ENCODE results near the gene CIBAR2.
"Not testable (repeated sequence)": the region's sequence is repeated elsewhere in the genome, so short reads cannot be mapped to it uniquely, and the experiment has no call there.

The CIBAR2 gene

DNA sequence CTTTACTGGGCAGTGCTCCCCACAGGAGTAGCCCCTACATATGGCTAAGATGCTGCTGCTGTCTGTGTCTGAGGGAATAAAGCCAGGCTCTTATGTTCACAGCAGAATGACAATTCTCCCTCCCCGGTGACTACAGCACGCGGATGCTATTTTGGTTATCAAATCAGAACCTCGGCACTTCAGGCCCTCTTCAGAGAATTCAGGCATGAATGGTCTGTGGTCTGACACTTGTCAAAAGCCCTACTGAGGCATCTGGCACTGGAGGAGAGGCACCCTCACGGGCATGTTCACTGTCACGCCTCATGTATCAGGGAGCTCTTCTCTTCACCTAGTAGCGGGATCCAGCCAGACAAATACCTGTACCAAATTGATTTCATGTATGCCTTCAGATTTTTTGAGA, 54.3 kb downstream of the CIBAR2 start:
- no peak for DNase-seq

DNA sequence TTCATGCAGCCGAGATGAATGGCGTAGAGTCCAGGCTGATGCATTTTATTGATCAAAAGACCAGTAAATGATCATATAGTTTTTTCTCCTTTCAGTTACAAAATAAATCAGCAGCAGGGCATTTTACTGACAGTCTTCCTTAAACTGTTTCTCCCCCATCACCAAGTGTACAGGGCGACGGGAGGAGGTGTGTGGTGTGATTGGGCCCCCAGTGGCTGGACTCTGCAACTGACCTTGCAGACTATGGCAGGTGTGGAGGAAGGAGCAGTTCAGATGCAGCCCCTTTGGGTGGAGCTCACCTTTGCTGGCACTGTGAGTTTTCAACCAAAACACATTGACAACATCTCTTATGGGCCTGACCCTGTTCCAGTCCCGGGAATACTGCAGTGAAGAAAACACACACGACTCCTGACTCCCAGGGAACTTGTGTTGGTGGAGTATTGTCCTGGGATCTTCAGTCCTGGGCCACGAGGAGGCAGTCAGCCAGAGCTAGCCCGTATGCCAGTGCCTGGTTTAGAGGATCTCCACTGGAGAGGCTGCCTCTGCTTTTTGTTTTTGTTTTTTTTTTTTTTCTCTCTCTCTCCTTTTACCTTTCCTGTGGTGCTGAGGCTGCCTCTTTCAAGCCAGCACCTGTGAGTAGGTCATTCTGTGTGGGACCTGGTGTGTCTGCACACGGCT, 54.9 kb downstream of the CIBAR2 start:
- DNase-seq: no peak

GRCh38 chr16:85056211-85056748, 56.0 kb downstream of the CIBAR2 start:
- DNase-seq: no peak

GRCh38 chr16:85055493-85056210, 56.6 kb downstream of the CIBAR2 start:
- DNase-seq: peak; percentile 20

DNA sequence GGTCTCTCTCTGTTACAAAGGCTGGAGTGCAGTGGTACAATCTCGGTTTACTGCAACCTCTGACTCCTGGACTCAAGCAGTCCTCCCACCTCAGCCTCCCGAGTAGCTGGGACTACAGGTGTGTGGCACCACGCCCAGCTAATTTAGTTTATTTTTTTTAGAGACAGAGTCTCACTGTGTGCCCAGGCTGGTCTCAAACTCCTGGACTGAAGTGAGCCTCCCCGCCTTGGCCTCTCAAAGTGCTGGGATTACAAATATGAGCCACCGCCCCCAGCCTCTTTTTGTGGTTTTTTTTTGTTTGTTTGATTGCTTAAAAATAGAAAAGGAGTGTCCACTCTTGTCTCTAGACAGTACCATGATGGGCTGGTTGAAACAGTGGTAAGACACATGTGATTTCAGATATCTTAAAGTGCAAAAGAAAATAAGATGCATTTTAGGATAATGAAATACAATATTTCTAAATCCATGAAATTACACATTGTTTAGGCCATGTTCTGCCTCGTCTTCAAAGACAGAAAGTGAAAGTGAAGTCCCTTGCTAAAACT, 57.3 kb downstream of the CIBAR2 start:
- DNase-seq: no peak

- not testable (repeated sequence) for DNase-seq
Measured at GRCh38 chr16:85054321-85054720, 58.0 kb downstream of the CIBAR2 start.

- DNase-seq: no peak
Measured at GRCh38 chr16:85052536-85052935, 59.7 kb downstream of the CIBAR2 start.

GRCh38 chr16:85051683-85052082, 60.6 kb downstream of the CIBAR2 start:
- no peak for DNase-seq

DNA sequence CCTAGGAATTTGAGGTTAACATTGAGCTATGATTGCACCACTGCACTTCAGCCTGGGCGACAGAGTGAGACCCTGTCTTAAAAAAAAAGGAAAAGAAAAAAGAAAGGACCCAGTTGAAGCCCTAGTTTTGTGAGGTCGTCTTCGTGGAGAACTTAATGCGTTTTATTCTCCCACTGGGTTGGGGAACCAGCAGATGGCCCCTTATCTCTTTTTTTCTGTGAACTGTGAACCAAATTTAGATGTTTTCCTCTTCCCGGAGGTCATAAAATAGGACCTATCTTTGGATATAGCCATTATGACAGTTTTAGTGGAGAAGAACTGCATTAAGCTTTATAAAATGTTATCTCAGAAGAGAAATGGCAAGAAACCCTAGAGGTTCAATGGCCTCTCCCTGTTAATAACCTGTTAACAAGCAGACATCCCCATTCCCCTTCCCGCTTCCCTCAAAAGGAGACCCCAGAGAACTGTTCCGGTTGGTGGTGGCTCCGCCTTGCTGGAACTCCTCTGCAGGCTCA, 61.1 kb downstream of the CIBAR2 start:
- DNase-seq: no peak

DNA sequence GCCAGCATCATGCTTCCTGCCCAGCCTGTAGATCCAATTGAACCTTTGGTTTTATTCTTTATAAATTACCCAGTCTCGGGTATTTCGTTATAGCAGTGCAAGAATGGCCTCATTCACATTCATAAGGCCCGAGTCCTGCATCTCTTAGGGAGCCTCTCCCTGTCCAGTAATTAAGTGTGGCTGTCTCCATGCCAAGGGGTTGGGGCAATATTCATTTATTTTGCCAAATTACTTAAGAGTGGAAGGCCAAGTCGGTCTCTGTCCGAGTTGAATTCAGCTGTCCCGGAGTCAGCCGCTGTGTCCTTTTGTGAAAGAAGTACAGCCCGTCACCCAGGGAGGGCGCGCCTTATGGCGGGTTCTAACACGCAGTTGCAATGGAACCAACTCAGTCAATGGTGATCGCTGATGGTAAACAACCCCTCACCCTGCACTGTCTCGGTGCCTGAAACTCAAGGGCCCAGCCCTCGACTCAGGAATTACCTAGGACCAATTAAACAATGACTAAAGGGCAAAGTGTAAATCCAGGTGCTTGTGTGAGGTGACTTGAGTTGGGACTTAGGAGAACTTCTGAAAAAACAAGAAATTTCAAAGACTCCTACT, 62.5 kb downstream of the CIBAR2 start:
- no peak for DNase-seq

DNA sequence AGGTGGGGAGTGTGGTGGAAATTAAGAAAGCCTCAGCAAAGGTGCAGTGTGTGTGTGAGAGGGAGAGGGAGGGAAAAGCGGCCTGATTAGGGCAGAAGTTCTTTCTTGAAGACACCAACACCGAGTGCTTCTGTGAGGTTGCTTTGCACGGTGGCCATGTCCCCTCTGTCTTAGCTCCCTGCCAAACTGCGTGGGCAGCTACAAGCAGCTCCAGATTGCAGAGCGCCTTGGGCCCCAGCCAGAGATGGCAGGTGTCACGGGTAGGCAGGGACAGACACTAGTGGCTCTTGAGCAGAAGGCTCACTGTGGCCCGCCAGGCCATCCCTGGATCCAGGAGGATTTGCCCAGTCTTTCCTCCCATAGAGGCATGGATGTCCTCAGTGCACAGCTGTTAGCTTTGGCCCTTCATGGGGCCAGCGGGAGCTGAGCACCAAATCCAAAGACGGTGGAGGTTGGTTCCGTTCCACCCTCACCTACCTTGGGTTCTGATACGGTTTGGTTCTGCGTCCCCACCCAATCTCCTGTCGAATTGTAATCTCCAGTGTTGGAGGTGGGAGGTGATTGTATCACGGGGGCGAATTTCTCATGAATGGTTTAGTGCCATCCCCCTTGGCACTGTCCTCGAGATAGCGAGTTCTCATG, 63.2 kb downstream of the CIBAR2 start:
- no peak for DNase-seq
